RWPE2 (cell line): ENCODE data around the gene RBMS1.

Experiments used
- ATAC-seq: fragments of 200-7000 bp; cut with Tn5 transposase; 3 replicates; pipeline ENCODE4 v1.9.1; 2021; ENCODE audit warnings: low read depth
- DNase-seq: peaks from one replicate; pipeline ENCODE4 v3.0.0-alpha.2; 2020; ENCODE audit warnings: low spot score
- H3K27ac ChIP-seq: fragments of 450-650 bp; 2 replicates; pipeline ENCODE4 v1.5.1; 2017; ENCODE audit warnings: mild to moderate bottlenecking; ENCODE audit not compliant: poor library complexity, severe bottlenecking
- H3K27me3 ChIP-seq: fragments of 250-450 bp; sonication (Bioruptor Pico); 2 replicates; pipeline ENCODE4 v1.5.1; 2021; ENCODE audit warnings: mild to moderate bottlenecking, moderate library complexity; ENCODE audit not compliant: insufficient read depth, poor library complexity, severe bottlenecking
- H3K36me3 ChIP-seq: fragments of 250-450 bp; sonication (Bioruptor Pico); 2 replicates; pipeline ENCODE4 v1.5.1; 2020; ENCODE audit warnings: low read depth, mild to moderate bottlenecking, moderate library complexity
- H3K4me1 ChIP-seq: fragments of 250-450 bp; sonication (Bioruptor Pico); 2 replicates; pipeline ENCODE4 v1.5.1; 2021; ENCODE audit warnings: mild to moderate bottlenecking, moderate library complexity; ENCODE audit not compliant: insufficient read depth, poor library complexity, severe bottlenecking
- H3K4me3 ChIP-seq: fragments of 250-450 bp; sonication (Bioruptor Pico); 2 replicates; pipeline ENCODE4 v1.5.1; 2021; ENCODE audit warnings: mild to moderate bottlenecking, moderate library complexity; ENCODE audit not compliant: severe bottlenecking
- H3K9me3 ChIP-seq: fragments of 250-450 bp; sonication (Bioruptor Pico); 2 replicates; pipeline ENCODE4 v1.5.1; 2021; ENCODE audit warnings: mild to moderate bottlenecking, moderate library complexity; ENCODE audit not compliant: severe bottlenecking
- CTCF ChIP-seq: fragments of 450-650 bp; IDR thresholded peaks from one replicate; pipeline ENCODE4 v1.5.1; 2017; ENCODE audit warnings: mild to moderate bottlenecking, moderate library complexity; ENCODE audit not compliant: poor library complexity, severe bottlenecking

RBMS1 gene

GRCh38 chr2:160534996-160535395 is 41.4 kb upstream of the RBMS1 start:
- H3K4me1 ChIP-seq: no peaks in the 10 kb centered on the region
- no peaks in the 10 kb centered on the region for H3K36me3 ChIP-seq
- H3K4me3 ChIP-seq: no peak overlapping the region
- ATAC-seq (no peak), DNase-seq (no peak)
- no peaks in the 10 kb centered on the region for H3K9me3 ChIP-seq
- TF ChIP-seq CTCF: no peak
- H3K27me3 ChIP-seq: no peaks in the 10 kb centered on the region
- no peak overlapping the region for H3K27ac ChIP-seq

GRCh38 chr2:160534249-160534648 is 40.6 kb upstream of the RBMS1 start:
- H3K4me1 ChIP-seq: no peaks in the 10 kb centered on the region
- ATAC-seq (no peak), DNase-seq (no peak)
- H3K9me3 ChIP-seq: no peaks in the 10 kb centered on the region
- TF ChIP-seq CTCF: no peak
- no peaks in the 10 kb centered on the region for H3K27me3 ChIP-seq
- no peaks in the 10 kb centered on the region for H3K36me3 ChIP-seq
- H3K4me3 ChIP-seq: no peak overlapping the region
- no peak overlapping the region for H3K27ac ChIP-seq

- no peak for ATAC-seq
- no peaks in the 10 kb centered on the region for H3K36me3 ChIP-seq
- H3K4me3 ChIP-seq: no peak overlapping the region
- no peaks in the 10 kb centered on the region for H3K27me3 ChIP-seq
- DNase-seq: no peak
- no peak overlapping the region for H3K27ac ChIP-seq
- H3K9me3 ChIP-seq: no peaks in the 10 kb centered on the region
- TF ChIP-seq CTCF: no peak
- no peaks in the 10 kb centered on the region for H3K4me1 ChIP-seq
Observed at GRCh38 chr2:160533482-160533881, 39.9 kb upstream of the RBMS1 start.

- Histone ChIP-seq H3K36me3 (no peaks in the 10 kb centered on the region), H3K27ac (no peak overlapping the region), H3K9me3 (no peaks in the 10 kb centered on the region), H3K27me3 (no peaks in the 10 kb centered on the region), H3K4me1 (no peaks in the 10 kb centered on the region), H3K4me3 (no peak overlapping the region)
- no peak for TF ChIP-seq CTCF
- ATAC-seq: no peak
- DNase-seq: no peak
Observed at GRCh38 chr2:160532388-160532787, 38.8 kb upstream of the RBMS1 start.

- H3K27me3 ChIP-seq: no peaks in the 10 kb centered on the region
- H3K27ac ChIP-seq: no peak overlapping the region
- H3K36me3 ChIP-seq: no peaks in the 10 kb centered on the region
- ATAC-seq (no peak), DNase-seq (no peak)
- no peak overlapping the region for H3K4me3 ChIP-seq
- TF ChIP-seq CTCF: no peak
- H3K4me1 ChIP-seq: no peaks in the 10 kb centered on the region
- no peaks in the 10 kb centered on the region for H3K9me3 ChIP-seq
Observed at GRCh38 chr2:160522951-160523710, 29.5 kb upstream of the RBMS1 start.
